ENCODE measurements around the gene SLC1A4.
A peak's percentile ranks its signal among the peaks of the same experiment; 100 is the strongest.
"Not testable (repeated sequence)": the region's sequence is repeated elsewhere in the genome, so short reads cannot be mapped to it uniquely, and the experiment has no call there.

Gene SLC1A4

DNA sequence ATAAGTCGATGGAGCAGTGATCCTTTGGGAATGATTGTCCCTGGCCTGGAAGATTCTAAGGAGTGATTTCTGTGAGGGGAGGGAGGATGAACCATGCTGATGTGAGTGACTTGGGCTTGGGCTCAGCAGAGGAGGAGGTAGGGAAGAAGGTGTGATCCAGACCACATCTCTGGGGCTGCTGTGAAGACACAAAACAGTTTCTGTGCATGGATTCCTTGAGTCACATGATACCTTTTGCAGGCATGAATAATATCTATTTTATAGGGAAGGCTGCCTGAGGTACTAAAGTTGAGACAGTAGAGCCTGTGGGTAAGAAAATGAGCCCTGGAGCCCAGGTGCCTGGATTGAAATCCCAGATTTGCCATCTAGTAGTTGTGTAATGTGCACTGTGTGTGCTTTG, 29.8 kb downstream of the SLC1A4 start:
- no peak for DNase-seq
- in situ Hi-C loops (cut with HindIII; ENCODE audit: low pct_ligation_motif_present, low pct_unique_long_range_greater_than_20kb, low sequenced_read_pairs): no loop called here

- no peak for DNase-seq
- in situ Hi-C loops (cut with HindIII; ENCODE audit: low pct_ligation_motif_present, low pct_unique_long_range_greater_than_20kb, low sequenced_read_pairs): no loop called here
Measured at GRCh38 chr2:65019675-65020195, 30.5 kb downstream of the SLC1A4 start.

- in situ Hi-C loops (cut with HindIII; ENCODE audit: low pct_ligation_motif_present, low pct_unique_long_range_greater_than_20kb, low sequenced_read_pairs); DNase-seq: not testable (repeated sequence)
Measured at GRCh38 chr2:65020251-65020650, 31.1 kb downstream of the SLC1A4 start.

DNA sequence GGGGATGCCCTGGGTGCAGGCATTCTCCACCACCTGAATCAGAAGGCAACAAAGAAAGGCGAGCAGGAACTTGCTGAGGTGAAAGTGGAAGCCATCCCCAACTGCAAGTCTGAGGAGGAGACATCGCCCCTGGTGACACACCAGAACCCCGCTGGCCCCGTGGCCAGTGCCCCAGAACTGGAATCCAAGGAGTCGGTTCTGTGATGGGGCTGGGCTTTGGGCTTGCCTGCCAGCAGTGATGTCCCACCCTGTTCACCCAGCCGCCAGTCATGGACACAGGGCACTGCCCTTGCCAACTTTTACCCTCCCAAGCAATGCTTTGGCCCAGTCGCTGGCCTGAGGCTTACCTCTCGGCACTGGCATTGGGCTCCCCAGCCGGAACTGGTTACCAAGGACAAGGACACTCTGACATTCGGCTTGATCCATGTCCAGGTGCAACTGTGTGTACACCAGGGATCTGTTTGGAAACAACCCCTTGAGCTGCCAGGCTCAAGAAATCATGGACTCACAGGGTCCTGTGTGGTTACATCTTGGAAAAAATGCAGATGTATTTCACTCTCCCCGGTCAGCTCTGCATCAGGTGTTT, 31.8 kb downstream of the SLC1A4 start:
- no peak for DNase-seq
- in situ Hi-C loops (cut with HindIII; ENCODE audit: low pct_ligation_motif_present, low pct_unique_long_range_greater_than_20kb, low sequenced_read_pairs): no loop called here

DNA sequence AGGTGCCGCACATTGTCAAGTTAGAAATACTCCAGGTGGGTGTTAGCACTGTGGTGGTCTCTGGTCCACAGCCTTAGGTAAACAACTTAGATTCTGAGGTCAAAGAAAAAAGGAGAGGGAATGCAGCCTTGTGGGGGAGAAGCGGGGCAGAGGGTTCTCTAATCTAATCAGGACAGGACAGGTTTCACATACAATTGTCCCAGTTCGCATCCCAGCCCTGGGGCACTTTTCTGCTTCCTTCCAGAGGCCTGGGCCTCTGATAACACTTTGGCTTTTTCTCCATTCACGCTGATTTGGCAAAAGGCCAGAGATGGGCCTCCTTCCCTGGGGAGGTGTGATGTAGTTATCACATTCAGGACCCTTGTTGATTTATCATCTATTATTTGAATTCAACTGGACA, 32.5 kb downstream of the SLC1A4 start:
- DNase-seq: no peak
- in situ Hi-C loops (cut with HindIII; ENCODE audit: low pct_ligation_motif_present, low pct_unique_long_range_greater_than_20kb, low sequenced_read_pairs): no loop called here

GRCh38 chr2:65022189-65022588, 33.0 kb downstream of the SLC1A4 start:
- in situ Hi-C loops (cut with HindIII; ENCODE audit: low pct_ligation_motif_present, low pct_unique_long_range_greater_than_20kb, low sequenced_read_pairs): no loop called here
- no peak for DNase-seq

- DNase-seq: no peak
- in situ Hi-C loops (cut with HindIII; ENCODE audit: low pct_ligation_motif_present, low pct_unique_long_range_greater_than_20kb, low sequenced_read_pairs): no loop called here
Measured at GRCh38 chr2:65023742-65024141, 34.5 kb downstream of the SLC1A4 start.

GRCh38 chr2:65024149-65024829, 35.1 kb downstream of the SLC1A4 start:
- in situ Hi-C loops (cut with HindIII; ENCODE audit: low pct_ligation_motif_present, low pct_unique_long_range_greater_than_20kb, low sequenced_read_pairs): no loop called here
- DNase-seq: peak; percentile 38

GRCh38 chr2:65025453-65026123, 36.4 kb downstream of the SLC1A4 start:
- DNase-seq: no peak
- in situ Hi-C loops (cut with HindIII; ENCODE audit: low pct_ligation_motif_present, low pct_unique_long_range_greater_than_20kb, low sequenced_read_pairs): loop anchor here (25.0 kb wide), 1 partner anchor 88 kb away; no protein-coding TSS in a partner anchor

GRCh38 chr2:65026154-65026553, 37.0 kb downstream of the SLC1A4 start:
- in situ Hi-C loops (cut with HindIII; ENCODE audit: low pct_ligation_motif_present, low pct_unique_long_range_greater_than_20kb, low sequenced_read_pairs): loop anchor here (25.0 kb wide), 1 partner anchor 89 kb away; no protein-coding TSS in a partner anchor
- no peak for DNase-seq

- no peak for DNase-seq
- in situ Hi-C loops (cut with HindIII; ENCODE audit: low pct_ligation_motif_present, low pct_unique_long_range_greater_than_20kb, low sequenced_read_pairs): loop anchor here (25.0 kb wide), 1 partner anchor 90 kb away; no protein-coding TSS in a partner anchor
Measured at GRCh38 chr2:65026704-65027464, 37.7 kb downstream of the SLC1A4 start.

DNA sequence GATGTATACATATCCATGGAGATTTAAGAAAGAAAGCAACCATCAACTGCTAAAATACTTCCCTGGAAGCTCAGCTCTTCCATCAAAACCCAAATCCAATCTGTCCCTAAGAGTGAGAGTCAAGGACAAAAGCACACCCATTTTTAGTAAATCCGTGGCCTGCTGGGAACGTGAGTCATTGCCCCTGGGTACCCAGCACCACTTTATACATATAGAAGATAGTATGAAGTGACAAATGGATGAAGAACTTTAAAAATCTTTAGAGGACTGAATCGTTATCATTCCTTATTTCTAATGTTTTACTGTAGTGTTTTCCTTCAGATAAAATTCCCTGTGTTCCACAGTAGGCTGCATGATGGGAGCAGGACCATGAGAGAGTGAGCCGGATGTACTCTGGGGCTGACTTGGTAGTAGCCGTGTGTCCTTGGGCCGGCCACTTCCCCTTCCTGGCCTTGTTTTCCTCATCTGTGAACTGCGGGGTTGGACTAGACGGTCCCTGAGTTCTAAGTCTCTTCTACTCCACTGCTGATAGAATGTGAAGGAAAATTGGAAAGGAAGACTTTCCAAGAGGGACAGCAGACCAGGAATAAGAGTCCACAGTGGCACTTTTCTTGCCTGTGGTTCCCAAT, 38.5 kb downstream of the SLC1A4 start:
- in situ Hi-C loops (cut with HindIII; ENCODE audit: low pct_ligation_motif_present, low pct_unique_long_range_greater_than_20kb, low sequenced_read_pairs): loop anchor here (25.0 kb wide), 1 partner anchor 90 kb away; no protein-coding TSS in a partner anchor
- DNase-seq: no peak

DNA sequence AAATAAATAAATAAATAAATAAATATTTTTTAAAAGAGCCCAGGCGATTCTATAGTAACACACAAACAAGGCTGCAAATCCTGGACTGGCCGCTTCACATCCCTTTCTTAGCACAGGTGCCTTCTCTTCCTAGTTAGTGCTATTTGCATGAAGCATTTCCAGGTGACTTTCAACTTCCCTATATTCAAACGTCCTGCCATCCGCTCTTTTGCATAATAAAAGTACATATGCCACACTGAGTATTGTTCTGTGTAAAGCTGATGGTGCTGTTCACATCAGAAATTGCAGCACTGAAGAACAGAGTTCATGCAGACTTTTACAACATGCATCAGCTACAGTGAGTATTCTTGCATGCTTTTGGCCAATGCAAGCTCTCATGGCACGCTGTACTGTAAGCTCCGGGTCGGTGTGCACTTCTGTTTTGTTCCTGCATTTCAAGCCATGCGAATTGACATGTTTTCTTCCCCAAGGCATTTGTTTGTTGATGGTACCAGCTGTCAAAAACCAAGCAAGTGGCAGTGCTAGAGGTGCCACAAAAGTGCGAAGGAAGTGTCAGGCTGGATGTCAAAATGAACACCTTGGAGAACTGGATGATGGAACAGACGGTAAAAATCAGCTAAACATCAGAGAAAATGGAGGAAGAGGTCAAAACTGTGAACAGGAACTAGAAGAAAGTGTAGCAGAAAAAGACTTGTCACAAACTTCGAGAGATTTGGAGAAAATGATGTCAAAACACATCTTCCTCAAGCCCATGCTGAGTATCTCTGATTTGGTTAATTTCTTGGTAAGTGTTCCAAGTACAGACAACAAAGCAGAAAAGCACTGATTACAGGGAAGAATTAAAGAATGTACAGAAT, 41.5 kb downstream of the SLC1A4 start:
- in situ Hi-C loops (cut with HindIII; ENCODE audit: low pct_ligation_motif_present, low pct_unique_long_range_greater_than_20kb, low sequenced_read_pairs): loop anchor here (25.0 kb wide), 1 partner anchor 93 kb away; no protein-coding TSS in a partner anchor
- DNase-seq: no peak

GRCh38 chr2:65031341-65032018, 42.3 kb downstream of the SLC1A4 start:
- DNase-seq: no peak
- in situ Hi-C loops (cut with HindIII; ENCODE audit: low pct_ligation_motif_present, low pct_unique_long_range_greater_than_20kb, low sequenced_read_pairs): loop anchor here (25.0 kb wide), 1 partner anchor 94 kb away; no protein-coding TSS in a partner anchor

GRCh38 chr2:65032019-65032975, 43.1 kb downstream of the SLC1A4 start:
- DNase-seq: no peak
- in situ Hi-C loops (cut with HindIII; ENCODE audit: low pct_ligation_motif_present, low pct_unique_long_range_greater_than_20kb, low sequenced_read_pairs): loop anchor here (25.0 kb wide), 1 partner anchor 95 kb away; no protein-coding TSS in a partner anchor

- in situ Hi-C loops (cut with HindIII; ENCODE audit: low pct_ligation_motif_present, low pct_unique_long_range_greater_than_20kb, low sequenced_read_pairs): loop anchor here (25.0 kb wide), 1 partner anchor 96 kb away; no protein-coding TSS in a partner anchor
- peak; percentile 36 for DNase-seq
Measured at GRCh38 chr2:65033178-65033577, 44.0 kb downstream of the SLC1A4 start.

Data from ACHN (cell line).